Liver (tissue), 3 donors: ENCODE data around the gene PREP.

Source experiments
- EGR1 ChIP-seq, 2 donors: IDR thresholded peaks; 2 replicates each; pipeline ENCODE4 v1.6.1; 2016 to 2018; ENCODE audit warnings: antibody characterized with exemption in 2 of 2, low read depth in 2 of 2
- FOXA1 ChIP-seq: IDR thresholded peaks from 2 replicates; pipeline ENCODE4 v1.6.1; 2016; ENCODE audit warnings: antibody characterized with exemption
- GABPA ChIP-seq, 2 donors: IDR thresholded peaks in 1 of 2; conservative IDR thresholded peaks in 1 of 2; 2 replicates each; pipeline ENCODE4 v1.6.1; 2016; ENCODE audit warnings: antibody characterized with exemption in 2 of 2, mild to moderate bottlenecking in 1 of 2, moderate library complexity in 1 of 2
- HNF4A ChIP-seq, 2 donors: conservative IDR thresholded peaks; 2 replicates each; pipeline ENCODE4 v1.6.1; 2016; ENCODE audit warnings: antibody characterized with exemption in 2 of 2, mild to moderate bottlenecking in 2 of 2
- JUND ChIP-seq, 2 donors: IDR thresholded peaks; 2 replicates each; pipeline ENCODE4 v1.6.1; 2016; ENCODE audit warnings: antibody characterized with exemption in 2 of 2
- RAD21 ChIP-seq, 2 donors: IDR thresholded peaks; 2 replicates each; pipeline ENCODE4 v1.6.1; 2016; ENCODE audit warnings: antibody characterized with exemption in 2 of 2, mild to moderate bottlenecking in 2 of 2
- RXRA ChIP-seq, 2 donors: IDR thresholded peaks; 2 replicates each; pipeline ENCODE4 v1.6.1; 2017 to 2018; ENCODE audit warnings: antibody characterized with exemption in 2 of 2, mild to moderate bottlenecking in 1 of 2
- TAF1 ChIP-seq: conservative IDR thresholded peaks from 2 replicates; pipeline ENCODE4 v1.6.1; 2016; ENCODE audit warnings: antibody characterized with exemption, mild to moderate bottlenecking
- YY1 ChIP-seq: IDR thresholded peaks from 2 replicates; pipeline ENCODE4 v1.6.1; 2016; ENCODE audit warnings: antibody characterized with exemption, mild to moderate bottlenecking
- TF ChIP-seq, protein P1 (sequence below): IDR thresholded peaks from 2 replicates; pipeline ENCODE4 v1.6.1; 2016; ENCODE audit warnings: antibody characterized with exemption
- TF ChIP-seq, protein P2 (sequence below): fragments of 150-350 bp; IDR thresholded peaks from 2 replicates; pipeline ENCODE4 v1.5.1; 2017; ENCODE audit warnings: improper control_type of control experiment, low read depth, low read length; ENCODE audit not compliant: missing input control
- TF ChIP-seq, protein P3 (sequence below): IDR thresholded peaks from 2 replicates; pipeline ENCODE4 v1.6.1; 2016; ENCODE audit warnings: antibody characterized with exemption, mild to moderate bottlenecking
- TF ChIP-seq, protein P4 (sequence below): IDR thresholded peaks from 2 replicates; pipeline ENCODE4 v1.6.1; 2016; ENCODE audit warnings: antibody characterized with exemption
- TF ChIP-seq, protein P5 (sequence below): IDR thresholded peaks from 2 replicates; pipeline ENCODE4 v1.6.1; 2016; ENCODE audit warnings: antibody characterized with exemption
- donor health status: healthy.
- donor health status: healthy.

DNA sequence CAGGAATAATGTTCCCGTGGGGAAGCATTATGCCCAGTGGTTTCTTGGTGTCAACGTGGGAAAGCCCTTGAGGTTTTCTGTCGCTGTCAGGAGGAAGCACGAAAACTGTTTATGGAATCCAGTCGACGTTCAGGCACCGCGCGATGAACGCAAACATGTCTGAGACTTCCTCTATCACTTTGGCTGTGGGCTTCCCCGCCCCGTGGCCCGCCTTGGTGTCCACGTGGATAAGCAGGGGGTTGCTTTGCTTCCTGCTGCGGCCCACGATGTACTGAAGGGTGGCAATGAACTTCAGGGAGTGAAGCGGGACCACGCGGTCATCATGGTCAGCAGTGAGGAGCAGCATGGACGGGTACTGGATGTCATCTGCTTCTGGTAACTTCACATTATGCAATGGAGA is 124.8 kb downstream of the PREP start:
- TF ChIP-seq HNF4A (conservative IDR thresholded peaks at IDR 0.05) (no peak), RXRA (IDR thresholded peaks at IDR 0.05) (no peak), YY1 (no peak), RAD21 (IDR thresholded peaks at IDR 0.05) (no peak), FOXA1 (no peak), GABPA (IDR thresholded peaks at IDR 0.05 in 1 of 2, conservative IDR thresholded peaks at IDR 0.05 in 1 of 2) (no peak), TAF1 (no peak), EGR1 (IDR thresholded peaks at IDR 0.05; ENCODE audit: low read depth in 2 of 2) (no peak), JUND (IDR thresholded peaks at IDR 0.05) (no peak)
- TF ChIP-seq, protein P1, sequence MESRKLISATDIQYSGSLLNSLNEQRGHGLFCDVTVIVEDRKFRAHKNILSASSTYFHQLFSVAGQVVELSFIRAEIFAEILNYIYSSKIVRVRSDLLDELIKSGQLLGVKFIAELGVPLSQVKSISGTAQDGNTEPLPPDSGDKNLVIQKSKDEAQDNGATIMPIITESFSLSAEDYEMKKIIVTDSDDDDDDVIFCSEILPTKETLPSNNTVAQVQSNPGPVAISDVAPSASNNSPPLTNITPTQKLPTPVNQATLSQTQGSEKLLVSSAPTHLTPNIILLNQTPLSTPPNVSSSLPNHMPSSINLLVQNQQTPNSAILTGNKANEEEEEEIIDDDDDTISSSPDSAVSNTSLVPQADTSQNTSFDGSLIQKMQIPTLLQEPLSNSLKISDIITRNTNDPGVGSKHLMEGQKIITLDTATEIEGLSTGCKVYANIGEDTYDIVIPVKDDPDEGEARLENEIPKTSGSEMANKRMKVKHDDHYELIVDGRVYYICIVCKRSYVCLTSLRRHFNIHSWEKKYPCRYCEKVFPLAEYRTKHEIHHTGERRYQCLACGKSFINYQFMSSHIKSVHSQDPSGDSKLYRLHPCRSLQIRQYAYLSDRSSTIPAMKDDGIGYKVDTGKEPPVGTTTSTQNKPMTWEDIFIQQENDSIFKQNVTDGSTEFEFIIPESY, result no peak
- TF ChIP-seq, protein P2, sequence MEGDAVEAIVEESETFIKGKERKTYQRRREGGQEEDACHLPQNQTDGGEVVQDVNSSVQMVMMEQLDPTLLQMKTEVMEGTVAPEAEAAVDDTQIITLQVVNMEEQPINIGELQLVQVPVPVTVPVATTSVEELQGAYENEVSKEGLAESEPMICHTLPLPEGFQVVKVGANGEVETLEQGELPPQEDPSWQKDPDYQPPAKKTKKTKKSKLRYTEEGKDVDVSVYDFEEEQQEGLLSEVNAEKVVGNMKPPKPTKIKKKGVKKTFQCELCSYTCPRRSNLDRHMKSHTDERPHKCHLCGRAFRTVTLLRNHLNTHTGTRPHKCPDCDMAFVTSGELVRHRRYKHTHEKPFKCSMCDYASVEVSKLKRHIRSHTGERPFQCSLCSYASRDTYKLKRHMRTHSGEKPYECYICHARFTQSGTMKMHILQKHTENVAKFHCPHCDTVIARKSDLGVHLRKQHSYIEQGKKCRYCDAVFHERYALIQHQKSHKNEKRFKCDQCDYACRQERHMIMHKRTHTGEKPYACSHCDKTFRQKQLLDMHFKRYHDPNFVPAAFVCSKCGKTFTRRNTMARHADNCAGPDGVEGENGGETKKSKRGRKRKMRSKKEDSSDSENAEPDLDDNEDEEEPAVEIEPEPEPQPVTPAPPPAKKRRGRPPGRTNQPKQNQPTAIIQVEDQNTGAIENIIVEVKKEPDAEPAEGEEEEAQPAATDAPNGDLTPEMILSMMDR, result no peak
- TF ChIP-seq, protein P3, sequence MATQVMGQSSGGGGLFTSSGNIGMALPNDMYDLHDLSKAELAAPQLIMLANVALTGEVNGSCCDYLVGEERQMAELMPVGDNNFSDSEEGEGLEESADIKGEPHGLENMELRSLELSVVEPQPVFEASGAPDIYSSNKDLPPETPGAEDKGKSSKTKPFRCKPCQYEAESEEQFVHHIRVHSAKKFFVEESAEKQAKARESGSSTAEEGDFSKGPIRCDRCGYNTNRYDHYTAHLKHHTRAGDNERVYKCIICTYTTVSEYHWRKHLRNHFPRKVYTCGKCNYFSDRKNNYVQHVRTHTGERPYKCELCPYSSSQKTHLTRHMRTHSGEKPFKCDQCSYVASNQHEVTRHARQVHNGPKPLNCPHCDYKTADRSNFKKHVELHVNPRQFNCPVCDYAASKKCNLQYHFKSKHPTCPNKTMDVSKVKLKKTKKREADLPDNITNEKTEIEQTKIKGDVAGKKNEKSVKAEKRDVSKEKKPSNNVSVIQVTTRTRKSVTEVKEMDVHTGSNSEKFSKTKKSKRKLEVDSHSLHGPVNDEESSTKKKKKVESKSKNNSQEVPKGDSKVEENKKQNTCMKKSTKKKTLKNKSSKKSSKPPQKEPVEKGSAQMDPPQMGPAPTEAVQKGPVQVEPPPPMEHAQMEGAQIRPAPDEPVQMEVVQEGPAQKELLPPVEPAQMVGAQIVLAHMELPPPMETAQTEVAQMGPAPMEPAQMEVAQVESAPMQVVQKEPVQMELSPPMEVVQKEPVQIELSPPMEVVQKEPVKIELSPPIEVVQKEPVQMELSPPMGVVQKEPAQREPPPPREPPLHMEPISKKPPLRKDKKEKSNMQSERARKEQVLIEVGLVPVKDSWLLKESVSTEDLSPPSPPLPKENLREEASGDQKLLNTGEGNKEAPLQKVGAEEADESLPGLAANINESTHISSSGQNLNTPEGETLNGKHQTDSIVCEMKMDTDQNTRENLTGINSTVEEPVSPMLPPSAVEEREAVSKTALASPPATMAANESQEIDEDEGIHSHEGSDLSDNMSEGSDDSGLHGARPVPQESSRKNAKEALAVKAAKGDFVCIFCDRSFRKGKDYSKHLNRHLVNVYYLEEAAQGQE, result no peak
- TF ChIP-seq, protein P4, sequence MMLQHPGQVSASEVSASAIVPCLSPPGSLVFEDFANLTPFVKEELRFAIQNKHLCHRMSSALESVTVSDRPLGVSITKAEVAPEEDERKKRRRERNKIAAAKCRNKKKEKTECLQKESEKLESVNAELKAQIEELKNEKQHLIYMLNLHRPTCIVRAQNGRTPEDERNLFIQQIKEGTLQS, result no peak
- TF ChIP-seq, protein P5, sequence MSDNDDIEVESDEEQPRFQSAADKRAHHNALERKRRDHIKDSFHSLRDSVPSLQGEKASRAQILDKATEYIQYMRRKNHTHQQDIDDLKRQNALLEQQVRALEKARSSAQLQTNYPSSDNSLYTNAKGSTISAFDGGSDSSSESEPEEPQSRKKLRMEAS, result no peak
